ENCODE data around the gene IGHMBP2.
A peak's percentile ranks its signal among the peaks of the same experiment; 100 is the strongest.

The IGHMBP2 gene

GRCh38 chr11:68978931-68979594, 75.4 kb downstream of the IGHMBP2 start:
- peaks cover 0 to 42% (median 16%) of the 10 kb centered on the region in 5 donors for H3K4me1 ChIP-seq (ENCODE audit: control insufficient read depth in 5 of 5, insufficient read depth in 5 of 5, low read length in 5 of 5)
- peaks cover 5 to 23% (median 9%) of the 10 kb centered on the region in 5 donors for H3K27me3 ChIP-seq (ENCODE audit: control insufficient read depth in 5 of 5, insufficient read depth in 4 of 5, low read length in 5 of 5)
- peaks cover 0 to 6% (median 4%) of the 10 kb centered on the region in 5 donors for H3K9me3 ChIP-seq (ENCODE audit: control insufficient read depth in 5 of 5, low read length in 5 of 5)
- H3K36me3 ChIP-seq (ENCODE audit: control insufficient read depth in 5 of 5, insufficient read depth in 5 of 5, low read length in 5 of 5), result no peaks in the 10 kb centered on the region
- no peak overlapping the region for H3K27ac ChIP-seq (ENCODE audit: low read depth, low read length)
- H3K9ac ChIP-seq (ENCODE audit: low read length in 5 of 5), result peak overlapping the region in 1 of 5 donors; percentile 51
- peak overlapping the region in 1 of 5 donors; percentile 41 for H3K4me3 ChIP-seq (ENCODE audit: low read depth in 1 of 5, low read length in 5 of 5)

DNA sequence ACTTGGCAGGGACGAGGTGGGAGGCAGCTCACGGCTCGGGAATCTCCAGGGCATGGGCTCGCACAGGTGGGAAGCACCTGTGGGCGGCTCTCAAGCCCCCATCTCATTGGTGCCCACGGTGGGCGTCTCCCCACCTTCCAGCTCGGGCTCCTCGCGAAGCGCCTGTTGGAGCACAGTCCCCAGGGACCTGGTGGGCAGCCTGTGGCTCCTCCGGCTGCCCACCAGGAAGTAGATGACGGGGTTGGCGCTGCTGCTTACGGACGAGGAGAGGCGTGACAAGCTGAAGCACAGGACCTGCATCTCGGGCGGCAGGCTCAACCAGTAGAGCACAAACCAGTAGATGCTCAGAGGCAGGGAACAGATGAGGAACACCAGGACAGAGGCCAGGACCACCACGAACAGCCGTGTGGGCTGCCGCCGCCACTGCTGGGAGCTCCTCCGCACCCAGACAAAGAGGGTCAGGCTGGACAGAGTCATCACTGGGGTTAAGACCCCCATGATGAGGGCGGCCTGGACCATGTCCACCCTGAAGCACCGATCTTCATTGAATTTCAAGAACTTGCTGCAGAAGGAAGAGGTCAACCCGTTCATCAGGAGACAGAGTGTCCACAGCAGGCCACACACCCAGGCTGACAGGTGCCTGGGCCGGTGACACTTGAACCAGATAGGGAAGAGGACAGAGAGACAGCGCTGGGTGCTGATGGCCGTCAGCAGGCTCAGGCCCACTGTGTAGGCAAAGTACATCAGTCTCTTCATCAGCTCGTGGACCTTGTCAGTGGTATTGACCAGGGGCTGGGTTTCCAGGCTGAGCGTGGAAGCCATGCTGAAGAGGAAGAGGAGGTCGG, 76.5 kb downstream of the IGHMBP2 start:
- Histone ChIP-seq H3K36me3 (ENCODE audit: control insufficient read depth in 5 of 5, insufficient read depth in 5 of 5, low read length in 5 of 5) (no peaks in the 10 kb centered on the region), H3K4me3 (ENCODE audit: low read depth in 1 of 5, low read length in 5 of 5) (no peak overlapping the region), H3K27me3 (ENCODE audit: control insufficient read depth in 5 of 5, insufficient read depth in 4 of 5, low read length in 5 of 5) (peaks cover 5 to 23% (median 9%) of the 10 kb centered on the region in 5 donors), H3K27ac (ENCODE audit: low read depth, low read length) (no peak overlapping the region), H3K4me1 (ENCODE audit: control insufficient read depth in 5 of 5, insufficient read depth in 5 of 5, low read length in 5 of 5) (peaks cover 0 to 38% (median 16%) of the 10 kb centered on the region in 5 donors), H3K9me3 (ENCODE audit: control insufficient read depth in 5 of 5, low read length in 5 of 5) (peaks cover 0 to 6% (median 4%) of the 10 kb centered on the region in 5 donors), H3K9ac (ENCODE audit: low read length in 5 of 5) (no peak overlapping the region)

DNA sequence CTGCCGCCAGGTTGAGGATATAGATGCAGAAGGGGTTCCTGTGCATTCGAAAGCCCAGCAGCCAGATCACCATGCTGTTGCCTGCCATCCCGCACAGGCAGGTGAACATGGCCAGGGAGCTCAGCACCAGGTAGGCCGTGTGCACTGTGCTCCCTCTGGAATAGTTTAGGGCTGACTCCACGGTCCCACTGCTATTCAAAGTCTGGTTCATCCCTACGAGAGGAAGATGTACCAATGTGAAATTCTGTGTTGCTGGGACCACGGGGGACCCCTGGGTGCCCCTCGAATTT, 77.0 kb downstream of the IGHMBP2 start, which contains the start of gene MRGPRD:
MRGPRD (minus strand) TSS at position 211 of the 290 bp plus-strand sequence; CDS start at position 211, 0 bp downstream.
- H3K36me3 ChIP-seq (ENCODE audit: control insufficient read depth in 5 of 5, insufficient read depth in 5 of 5, low read length in 5 of 5), result no peaks in the 10 kb centered on the region
- peaks cover 0 to 6% (median 4%) of the 10 kb centered on the region in 5 donors for H3K9me3 ChIP-seq (ENCODE audit: control insufficient read depth in 5 of 5, low read length in 5 of 5)
- no peak within 1 kb of the TSS for H3K9ac ChIP-seq (ENCODE audit: low read length in 5 of 5)
- peaks cover 0 to 38% (median 16%) of the 10 kb centered on the region in 5 donors for H3K4me1 ChIP-seq (ENCODE audit: control insufficient read depth in 5 of 5, insufficient read depth in 5 of 5, low read length in 5 of 5)
- no peak within 1 kb of the TSS for H3K4me3 ChIP-seq (ENCODE audit: low read depth in 1 of 5, low read length in 5 of 5)
- no peak within 1 kb of the TSS for H3K27ac ChIP-seq (ENCODE audit: low read depth, low read length)
- peaks cover 5 to 23% (median 9%) of the 10 kb centered on the region in 5 donors for H3K27me3 ChIP-seq (ENCODE audit: control insufficient read depth in 5 of 5, insufficient read depth in 4 of 5, low read length in 5 of 5)

DNA sequence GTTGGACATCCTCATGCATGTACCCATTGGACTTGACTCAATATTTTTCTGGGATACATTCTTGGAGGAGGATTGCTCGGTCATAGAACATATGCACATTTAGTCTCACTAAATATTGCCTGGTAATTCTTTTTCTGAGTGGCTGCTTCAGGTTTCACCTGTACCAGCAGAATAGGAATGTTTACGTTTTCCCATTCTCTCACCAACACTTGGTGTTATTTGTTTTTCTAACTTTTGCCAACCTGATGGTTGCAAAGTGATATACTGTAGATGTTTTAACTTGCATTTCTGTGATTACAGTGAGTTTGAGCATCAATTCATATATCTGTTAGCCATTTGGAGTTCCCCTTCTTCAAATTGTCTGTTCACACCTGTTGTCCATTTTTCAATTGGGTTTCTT, 78.4 kb downstream of the IGHMBP2 start:
- H3K27me3 ChIP-seq (ENCODE audit: control insufficient read depth in 5 of 5, insufficient read depth in 4 of 5, low read length in 5 of 5), result peaks cover 5 to 23% (median 9%) of the 10 kb centered on the region in 5 donors
- no peak overlapping the region for H3K4me3 ChIP-seq (ENCODE audit: low read depth in 1 of 5, low read length in 5 of 5)
- peaks cover 0 to 26% (median 16%) of the 10 kb centered on the region in 5 donors for H3K4me1 ChIP-seq (ENCODE audit: control insufficient read depth in 5 of 5, insufficient read depth in 5 of 5, low read length in 5 of 5)
- H3K36me3 ChIP-seq (ENCODE audit: control insufficient read depth in 5 of 5, insufficient read depth in 5 of 5, low read length in 5 of 5), result no peaks in the 10 kb centered on the region
- H3K27ac ChIP-seq (ENCODE audit: low read depth, low read length), result no peak overlapping the region
- H3K9me3 ChIP-seq (ENCODE audit: control insufficient read depth in 5 of 5, low read length in 5 of 5), result peaks cover 0 to 12% (median 4%) of the 10 kb centered on the region in 5 donors
- H3K9ac ChIP-seq (ENCODE audit: low read length in 5 of 5), result no peak overlapping the region

DNA sequence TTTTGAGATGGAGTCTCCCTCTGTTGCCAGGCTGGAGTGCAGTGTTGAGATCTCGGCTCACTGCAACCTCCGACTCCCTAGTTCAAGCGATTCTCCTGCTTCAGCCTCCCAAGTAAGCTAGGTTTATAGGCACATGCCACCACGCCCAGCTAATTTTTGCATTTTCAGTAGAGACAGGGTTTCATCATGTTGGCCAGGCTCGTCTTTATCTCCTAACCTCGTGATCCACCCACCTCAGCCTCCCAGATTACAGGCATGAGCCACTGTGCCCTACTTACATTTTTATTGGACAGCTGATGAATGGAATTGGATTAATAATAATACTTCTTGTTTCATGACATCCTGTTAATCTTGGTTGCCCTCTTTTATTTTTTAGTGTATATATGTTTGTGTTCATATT, 80.1 kb downstream of the IGHMBP2 start:
- peaks cover 0 to 10% (median 6%) of the 10 kb centered on the region in 5 donors for H3K4me1 ChIP-seq (ENCODE audit: control insufficient read depth in 5 of 5, insufficient read depth in 5 of 5, low read length in 5 of 5)
- H3K9me3 ChIP-seq (ENCODE audit: control insufficient read depth in 5 of 5, low read length in 5 of 5), result peaks cover 0 to 12% (median 4%) of the 10 kb centered on the region in 5 donors
- H3K27ac ChIP-seq (ENCODE audit: low read depth, low read length), result no peak overlapping the region
- H3K27me3 ChIP-seq (ENCODE audit: control insufficient read depth in 5 of 5, insufficient read depth in 4 of 5, low read length in 5 of 5), result peaks cover 4 to 14% (median 7%) of the 10 kb centered on the region in 5 donors
- H3K36me3 ChIP-seq (ENCODE audit: control insufficient read depth in 5 of 5, insufficient read depth in 5 of 5, low read length in 5 of 5), result no peaks in the 10 kb centered on the region
- no peak overlapping the region for H3K9ac ChIP-seq (ENCODE audit: low read length in 5 of 5)
- no peak overlapping the region for H3K4me3 ChIP-seq (ENCODE audit: low read depth in 1 of 5, low read length in 5 of 5)

- Histone ChIP-seq H3K27me3 (ENCODE audit: control insufficient read depth in 5 of 5, insufficient read depth in 4 of 5, low read length in 5 of 5) (peaks cover 2 to 12% (median 5%) of the 10 kb centered on the region in 5 donors), H3K9ac (ENCODE audit: low read length in 5 of 5) (no peak overlapping the region), H3K27ac (ENCODE audit: low read depth, low read length) (no peak overlapping the region), H3K4me3 (ENCODE audit: low read depth in 1 of 5, low read length in 5 of 5) (no peak overlapping the region), H3K36me3 (ENCODE audit: control insufficient read depth in 5 of 5, insufficient read depth in 5 of 5, low read length in 5 of 5) (no peaks in the 10 kb centered on the region), H3K4me1 (ENCODE audit: control insufficient read depth in 5 of 5, insufficient read depth in 5 of 5, low read length in 5 of 5) (no peaks in the 10 kb centered on the region), H3K9me3 (ENCODE audit: control insufficient read depth in 5 of 5, low read length in 5 of 5) (peaks cover 0 to 8% (median under 1%) of the 10 kb centered on the region in 5 donors)
Observed at GRCh38 chr11:68987211-68987610, 83.5 kb downstream of the IGHMBP2 start.

- no peak overlapping the region for H3K9ac ChIP-seq (ENCODE audit: low read length in 5 of 5)
- H3K9me3 ChIP-seq (ENCODE audit: control insufficient read depth in 5 of 5, low read length in 5 of 5), result peaks cover 0 to 6% (median 0%) of the 10 kb centered on the region in 5 donors
- no peak overlapping the region for H3K4me3 ChIP-seq (ENCODE audit: low read depth in 1 of 5, low read length in 5 of 5)
- H3K36me3 ChIP-seq (ENCODE audit: control insufficient read depth in 5 of 5, insufficient read depth in 5 of 5, low read length in 5 of 5), result no peaks in the 10 kb centered on the region
- H3K4me1 ChIP-seq (ENCODE audit: control insufficient read depth in 5 of 5, insufficient read depth in 5 of 5, low read length in 5 of 5), result no peaks in the 10 kb centered on the region
- H3K27me3 ChIP-seq (ENCODE audit: control insufficient read depth in 5 of 5, insufficient read depth in 4 of 5, low read length in 5 of 5), result peaks cover 5 to 21% (median 8%) of the 10 kb centered on the region in 5 donors
- no peak overlapping the region for H3K27ac ChIP-seq (ENCODE audit: low read depth, low read length)
Observed at GRCh38 chr11:68988491-68988890, 84.8 kb downstream of the IGHMBP2 start.
